ENCODE results near the gene KLHL29. TPM values are rescaled to one million over a fixed set of nuclear protein-coding genes. Genes with fewer than 3 reads are reported as not detected.

KLHL29 gene
- total RNA-seq, 2 donors from 2014 or later, result 2.0 to 4.2 TPM

- DNase-seq (ENCODE audit: low spot score), result no peak
- no peak for TF ChIP-seq CTCF (IDR thresholded peaks at IDR 0.05)
- no peaks in the 10 kb centered on the region for H3K27me3 ChIP-seq
Measured at GRCh38 chr2:23487735-23488492, 102.9 kb downstream of the KLHL29 start.

GRCh38 chr2:23488584-23488983, 103.6 kb downstream of the KLHL29 start:
- DNase-seq (ENCODE audit: low spot score), result no peak
- no peak for TF ChIP-seq CTCF (IDR thresholded peaks at IDR 0.05)
- Histone ChIP-seq H3K9me3 (no peaks in the 10 kb centered on the region), H3K4me1 (no peaks in the 10 kb centered on the region), H3K36me3 (no peaks in the 10 kb centered on the region), H3K27me3 (no peaks in the 10 kb centered on the region), H3K4me3 (no peak overlapping the region), H3K27ac (no peak overlapping the region)

More at GRCh38 chr2:23487735-23488492, 102.9 kb downstream of the KLHL29 start:
- H3K36me3 ChIP-seq, result no peaks in the 10 kb centered on the region
- H3K4me3 ChIP-seq, result no peak overlapping the region
- H3K27ac ChIP-seq, result no peak overlapping the region
- H3K9me3 ChIP-seq, result no peaks in the 10 kb centered on the region
- no peaks in the 10 kb centered on the region for H3K4me1 ChIP-seq

GRCh38 chr2:23489471-23490322, 104.7 kb downstream of the KLHL29 start:
- Histone ChIP-seq H3K27me3 (no peaks in the 10 kb centered on the region), H3K27ac (no peak overlapping the region)
- no peak for TF ChIP-seq CTCF (IDR thresholded peaks at IDR 0.05)

GRCh38 chr2:23491591-23492336, 106.8 kb downstream of the KLHL29 start:
- H3K27ac ChIP-seq, result no peak overlapping the region
- no peaks in the 10 kb centered on the region for H3K36me3 ChIP-seq
- H3K9me3 ChIP-seq, result no peaks in the 10 kb centered on the region
- TF ChIP-seq CTCF (IDR thresholded peaks at IDR 0.05), result no peak
- no peak overlapping the region for H3K4me3 ChIP-seq
- H3K4me1 ChIP-seq, result peaks cover 0 to 16% of the 10 kb centered on the region in 2 donors
- no peak for DNase-seq (ENCODE audit: low spot score)
- H3K27me3 ChIP-seq, result no peaks in the 10 kb centered on the region

More at GRCh38 chr2:23489471-23490322, 104.7 kb downstream of the KLHL29 start:
- H3K9me3 ChIP-seq, result no peaks in the 10 kb centered on the region
- no peak for DNase-seq (ENCODE audit: low spot score)
- no peaks in the 10 kb centered on the region for H3K4me1 ChIP-seq
- H3K4me3 ChIP-seq, result no peak overlapping the region
- no peaks in the 10 kb centered on the region for H3K36me3 ChIP-seq

GRCh38 chr2:23492337-23492675, 107.3 kb downstream of the KLHL29 start:
- no peak overlapping the region for H3K4me3 ChIP-seq
- DNase-seq (ENCODE audit: low spot score), result no peak
- H3K27ac ChIP-seq, result no peak overlapping the region
- no peaks in the 10 kb centered on the region for H3K27me3 ChIP-seq
- H3K36me3 ChIP-seq, result no peaks in the 10 kb centered on the region
- peaks cover 0 to 22% of the 10 kb centered on the region in 2 donors for H3K4me1 ChIP-seq
- no peaks in the 10 kb centered on the region for H3K9me3 ChIP-seq
- TF ChIP-seq CTCF (IDR thresholded peaks at IDR 0.05), result no peak
